HEK293 (cell line): ENCODE data around the gene KCNQ4.

Experiments
- CTCF ChIA-PET: fragments of 350-600 bp; formaldehyde crosslinking; extraction: SDS; loops from one replicate; lab custom pipeline; 2021; ENCODE audit warnings: antibody characterized with exemption; lab: Yijun Ruan, JAX
- POLR2A ChIA-PET: fragments of 300-600 bp; formaldehyde crosslinking; extraction: SDS; loops from one replicate; lab custom pipeline; 2020; ENCODE audit warnings: antibody characterized with exemption, inconsistent platforms; lab: Yijun Ruan, JAX
- H3K27ac ChIP-seq: fragments of 200-500 bp; sonication (Bioruptor generic); 2 replicates; pipeline ENCODE4 v1.5.1; 2014; ENCODE audit warnings: low read depth, low read length, control low read depth, inconsistent platforms; ENCODE audit errors: extremely low read depth
- H3K36me3 ChIP-seq, 2 experiments: fragments of 200-500 bp in 1 of 2; sonication (Bioruptor generic) in 1 of 2; 1 replicate in 1 of 2; 2 replicates in 1 of 2; pipeline ENCODE4 v1.5.1; 2014 to 2017; ENCODE audit warnings: inconsistent platforms in 2 of 2, low read length in 2 of 2; ENCODE audit not compliant: control insufficient read depth in 2 of 2, insufficient read depth in 1 of 2
- H3K4me1 ChIP-seq: fragments of 200-500 bp; sonication (Bioruptor generic); 2 replicates; pipeline ENCODE4 v1.5.1; 2014; ENCODE audit warnings: mild to moderate bottlenecking, low read length, inconsistent platforms; ENCODE audit not compliant: control insufficient read depth, insufficient read depth
- H3K4me3 ChIP-seq: 2 replicates; pipeline ENCODE4 v1.5.1; 2011; ENCODE audit warnings: low read depth, mild to moderate bottlenecking, control low read depth, low read length, moderate library complexity
- H3K9me3 ChIP-seq: fragments of 200-500 bp; sonication (Bioruptor generic); 2 replicates; pipeline ENCODE4 v1.5.1; 2014; ENCODE audit warnings: low read depth, low read length, inconsistent platforms; ENCODE audit not compliant: control insufficient read depth, insufficient read depth
- BCL11B ChIP-seq: fragments of 450-650 bp; formaldehyde crosslinking; IDR thresholded peaks from 2 replicates; pipeline ENCODE4 v1.5.1; 2016; ENCODE audit warnings: low read depth, missing biosample characterization, missing genetic modification characterization
- HOXC10 ChIP-seq: sonication (generic); formaldehyde crosslinking; IDR thresholded peaks from 2 replicates; pipeline ENCODE4 v1.8.1; 2023; ENCODE audit warnings: mild to moderate bottlenecking, missing genetic modification reagents
- KLF17 ChIP-seq: fragments of 450-650 bp; formaldehyde crosslinking; IDR thresholded peaks from 2 replicates; pipeline ENCODE4 v1.5.1; 2016; ENCODE audit warnings: missing biosample characterization, missing genetic modification characterization
- KLF8 ChIP-seq: fragments of 450-650 bp; formaldehyde crosslinking; IDR thresholded peaks from 2 replicates; pipeline ENCODE4 v1.5.1; 2016; ENCODE audit warnings: missing biosample characterization, missing genetic modification characterization
- OVOL3 ChIP-seq: fragments of 450-650 bp; formaldehyde crosslinking; IDR thresholded peaks from 2 replicates; pipeline ENCODE4 v1.5.1; 2016; ENCODE audit warnings: missing biosample characterization, missing genetic modification characterization
- PBX3 ChIP-seq: sonication (generic); formaldehyde crosslinking; IDR thresholded peaks from 2 replicates; pipeline ENCODE4 v1.8.1; 2022; ENCODE audit warnings: mild to moderate bottlenecking, moderate library complexity, missing genetic modification reagents
- REPIN1 ChIP-seq: fragments of 450-650 bp; formaldehyde crosslinking; IDR thresholded peaks from 2 replicates; pipeline ENCODE4 v1.5.1; 2017; ENCODE audit warnings: missing biosample characterization, missing genetic modification characterization, low read depth
- SCRT1 ChIP-seq: fragments of 450-650 bp; formaldehyde crosslinking; IDR thresholded peaks from 2 replicates; pipeline ENCODE4 v1.5.1; 2016; ENCODE audit warnings: missing biosample characterization, missing genetic modification characterization, borderline replicate concordance
- WT1 ChIP-seq: fragments of 450-650 bp; formaldehyde crosslinking; IDR thresholded peaks from 2 replicates; pipeline ENCODE4 v1.5.1; 2016; ENCODE audit warnings: missing biosample characterization, missing genetic modification characterization
- ZBTB1 ChIP-seq: fragments of 450-650 bp; formaldehyde crosslinking; IDR thresholded peaks from 2 replicates; pipeline ENCODE4 v1.5.1; 2016; ENCODE audit warnings: missing biosample characterization, missing genetic modification characterization
- ZBTB21 ChIP-seq: fragments of 450-650 bp; formaldehyde crosslinking; IDR thresholded peaks from 2 replicates; pipeline ENCODE4 v1.5.1; 2017; ENCODE audit warnings: missing biosample characterization, missing genetic modification characterization
- ZNF10 ChIP-seq: fragments of 450-650 bp; formaldehyde crosslinking; IDR thresholded peaks from 2 replicates; pipeline ENCODE4 v1.5.1; 2017; ENCODE audit warnings: missing biosample characterization, missing genetic modification characterization
- ZNF114 ChIP-seq: fragments of 450-650 bp; formaldehyde crosslinking; IDR thresholded peaks from 2 replicates; pipeline ENCODE4 v1.5.0; 2017; ENCODE audit warnings: missing biosample characterization, missing genetic modification characterization
- ZNF132 ChIP-seq: fragments of 450-650 bp; formaldehyde crosslinking; IDR thresholded peaks from 2 replicates; pipeline ENCODE4 v1.5.1; 2017; ENCODE audit warnings: missing biosample characterization, missing genetic modification characterization, borderline replicate concordance
- ZNF140 ChIP-seq: fragments of 450-650 bp; formaldehyde crosslinking; IDR thresholded peaks from 2 replicates; pipeline ENCODE4 v1.5.1; 2016; ENCODE audit warnings: missing biosample characterization, missing genetic modification characterization
- ZNF155 ChIP-seq: fragments of 450-650 bp; formaldehyde crosslinking; IDR thresholded peaks from 2 replicates; pipeline ENCODE4 v1.5.1; 2016; ENCODE audit warnings: missing biosample characterization, missing genetic modification characterization
- ZNF19 ChIP-seq: fragments of 450-650 bp; formaldehyde crosslinking; IDR thresholded peaks from 2 replicates; pipeline ENCODE4; 2016; ENCODE audit warnings: missing biosample characterization, missing genetic modification characterization, low read depth
- ZNF354C ChIP-seq: fragments of 450-650 bp; formaldehyde crosslinking; IDR thresholded peaks from 2 replicates; pipeline ENCODE4 v1.5.1; 2016; ENCODE audit warnings: missing biosample characterization, missing genetic modification characterization, low read depth, borderline replicate concordance
- ZNF404 ChIP-seq: fragments of 450-650 bp; formaldehyde crosslinking; IDR thresholded peaks from 2 replicates; pipeline ENCODE4 v1.5.1; 2017; ENCODE audit warnings: missing biosample characterization, missing genetic modification characterization
- ZNF426 ChIP-seq: fragments of 450-650 bp; formaldehyde crosslinking; IDR thresholded peaks from 2 replicates; pipeline ENCODE4 v1.5.1; 2017; ENCODE audit warnings: missing biosample characterization, missing genetic modification characterization, mild to moderate bottlenecking, inconsistent platforms, moderate library complexity
- ZNF473 ChIP-seq: fragments of 450-650 bp; formaldehyde crosslinking; IDR thresholded peaks from 2 replicates; pipeline ENCODE4 v1.5.1; 2017; ENCODE audit warnings: missing biosample characterization, missing genetic modification characterization
- ZNF544 ChIP-seq: fragments of 450-650 bp; formaldehyde crosslinking; IDR thresholded peaks from 2 replicates; pipeline ENCODE4 v1.5.0; 2017; ENCODE audit warnings: missing biosample characterization, missing genetic modification characterization
- ZNF549 ChIP-seq: fragments of 450-650 bp; IDR thresholded peaks from 2 replicates; pipeline ENCODE4 v1.5.1; 2018; ENCODE audit warnings: missing biosample characterization, missing genetic modification characterization, mild to moderate bottlenecking, inconsistent platforms, moderate library complexity
- ZNF561 ChIP-seq: fragments of 450-650 bp; IDR thresholded peaks from 2 replicates; pipeline ENCODE4 v1.5.1; 2018; ENCODE audit warnings: missing biosample characterization, missing genetic modification characterization, borderline replicate concordance
- ZNF629 ChIP-seq: fragments of 450-650 bp; formaldehyde crosslinking; IDR thresholded peaks from 2 replicates; pipeline ENCODE4 v1.5.1; 2017; ENCODE audit warnings: missing biosample characterization, missing genetic modification characterization
- ZNF747 ChIP-seq: fragments of 450-650 bp; formaldehyde crosslinking; IDR thresholded peaks from 2 replicates; pipeline ENCODE4 v1.5.1; 2016; ENCODE audit warnings: missing biosample characterization, missing genetic modification characterization
- ZXDB ChIP-seq: fragments of 450-650 bp; formaldehyde crosslinking; IDR thresholded peaks from 2 replicates; pipeline ENCODE4 v1.5.1; 2016; ENCODE audit warnings: missing biosample characterization, missing genetic modification characterization

The KCNQ4 gene

GRCh38 chr1:40751802-40752201 lies 31.8 kb upstream of the KCNQ4 start:
- POLR2A ChIA-PET, result no interaction called here
- Histone ChIP-seq H3K9me3 (no peaks in the 10 kb centered on the region), H3K4me1 (no peaks in the 10 kb centered on the region), H3K27ac (no peak overlapping the region), H3K36me3 (peaks cover 15 to 94% of the 10 kb centered on the region in 2 experiments), H3K4me3 (no peak overlapping the region)
- no peak for TF ChIP-seq ZNF473 (tag by site-specific recombination)
- no peak for TF ChIP-seq ZNF561 (tag by site-specific recombination)
- TF ChIP-seq PBX3 (CRISPR knock-in tag), result no peak
- TF ChIP-seq BCL11B, result no peak
- no peak for TF ChIP-seq KLF8 (tag by site-specific recombination)
- no peak for TF ChIP-seq ZNF19
- no peak for TF ChIP-seq KLF17
- TF ChIP-seq ZNF10 (tag by site-specific recombination), result no peak
- no peak for TF ChIP-seq ZNF140
- CTCF ChIA-PET, result interaction anchor here (0.5 kb wide), 1 partner anchor 584 kb away, joined by 4 read pairs; no protein-coding TSS in a partner anchor

GRCh38 chr1:40753142-40753882 lies 30.3 kb upstream of the KCNQ4 start:
- ChIA-PET POLR2A (interaction anchor here (0.6 kb wide), 1 partner anchor 50 kb away, joined by 3 read pairs; no protein-coding TSS in a partner anchor), CTCF (interaction anchor here (0.6 to 3.5 kb wide), 2 partner anchors 21 to 202 kb away, joined by 3 to 16 read pairs; no protein-coding TSS in a partner anchor)
- H3K27ac ChIP-seq, result no peak overlapping the region
- no peaks in the 10 kb centered on the region for H3K9me3 ChIP-seq
- H3K4me3 ChIP-seq, result no peak overlapping the region
- peaks cover 8 to 94% of the 10 kb centered on the region in 2 experiments for H3K36me3 ChIP-seq
- TF ChIP-seq ZNF544 (tag by site-specific recombination) (no peak), ZNF629 (tag by site-specific recombination) (no peak), REPIN1 (no peak), ZNF404 (tag by site-specific recombination) (no peak), ZNF155 (tag by site-specific recombination) (no peak), ZNF132 (tag by site-specific recombination) (no peak), ZNF549 (tag by site-specific recombination) (no peak), ZXDB (no peak), ZNF747 (no peak), ZBTB1 (no peak), ZNF354C (no peak), OVOL3 (tag by site-specific recombination) (no peak), SCRT1 (tag by site-specific recombination) (no peak), ZBTB21 (tag by site-specific recombination) (no peak), ZNF426 (tag by site-specific recombination) (no peak), ZNF114 (no peak), WT1 (tag by site-specific recombination) (no peak), HOXC10 (no peak)
- H3K4me1 ChIP-seq, result no peaks in the 10 kb centered on the region
